GM04503 (cell line): ENCODE measurements around the gene SRPK1.

Experiments used
- DNase-seq: peaks from one replicate; pipeline ENCODE4 v3.0.0-alpha.2; 2012; ENCODE audit warnings: low read depth

Gene SRPK1

DNA sequence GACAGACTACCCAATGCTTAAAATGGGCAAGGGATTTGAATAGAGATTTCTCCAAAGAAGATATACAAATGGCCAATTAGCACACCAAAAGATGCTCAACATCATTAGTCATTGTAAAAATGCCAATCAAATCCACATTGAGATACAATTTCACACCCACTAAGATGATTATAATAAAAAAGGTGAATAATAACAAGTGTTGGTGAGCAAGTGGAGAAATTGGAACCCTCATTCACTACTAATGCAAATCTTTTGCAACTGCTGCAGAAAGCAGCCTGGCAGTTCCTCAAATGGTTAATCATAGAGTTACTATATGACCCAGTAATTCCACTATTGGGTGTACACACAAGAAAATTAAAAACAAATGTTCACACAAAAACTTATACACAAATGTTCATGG is 103.4 kb downstream of the SRPK1 start:
- DNase-seq: no peak

GRCh38 chr6:35811699-35811995 is 109.3 kb downstream of the SRPK1 start:
- no peak for DNase-seq

DNA sequence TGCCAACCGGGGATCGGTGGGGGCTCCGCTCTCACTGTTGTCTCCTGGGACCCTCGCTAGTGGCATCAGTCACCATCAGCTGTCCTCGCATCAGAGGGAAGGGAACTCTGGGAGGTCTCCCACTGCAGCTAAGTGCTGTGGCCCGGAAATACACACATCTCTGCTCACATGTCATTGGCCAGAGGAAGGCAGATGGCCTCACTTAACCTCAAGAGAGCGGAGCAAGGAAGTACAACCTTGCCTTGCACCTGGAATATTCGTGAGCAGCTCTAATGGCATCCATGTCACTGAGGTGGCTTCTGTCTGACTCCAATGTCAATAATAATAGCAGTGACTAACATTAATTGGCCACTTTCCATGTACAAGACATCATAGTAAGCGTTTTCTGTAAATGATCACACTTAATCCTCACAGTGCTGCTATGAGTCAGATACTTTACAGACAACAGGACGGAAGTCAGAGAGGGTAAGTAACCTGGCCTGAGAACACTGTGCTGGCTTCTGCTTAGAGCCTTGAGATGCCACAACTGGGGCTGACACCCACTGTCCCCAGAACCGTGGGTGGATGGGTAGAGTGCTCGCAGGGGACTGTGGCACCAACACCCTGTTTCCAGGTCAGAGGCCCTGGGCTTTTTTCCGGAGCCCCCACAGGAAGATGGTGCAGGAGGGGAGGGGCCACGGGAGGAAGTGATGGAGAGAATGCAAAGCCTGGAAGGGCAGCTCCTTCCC is 109.8 kb downstream of the SRPK1 start:
- DNase-seq: peak; percentile 29

DNA sequence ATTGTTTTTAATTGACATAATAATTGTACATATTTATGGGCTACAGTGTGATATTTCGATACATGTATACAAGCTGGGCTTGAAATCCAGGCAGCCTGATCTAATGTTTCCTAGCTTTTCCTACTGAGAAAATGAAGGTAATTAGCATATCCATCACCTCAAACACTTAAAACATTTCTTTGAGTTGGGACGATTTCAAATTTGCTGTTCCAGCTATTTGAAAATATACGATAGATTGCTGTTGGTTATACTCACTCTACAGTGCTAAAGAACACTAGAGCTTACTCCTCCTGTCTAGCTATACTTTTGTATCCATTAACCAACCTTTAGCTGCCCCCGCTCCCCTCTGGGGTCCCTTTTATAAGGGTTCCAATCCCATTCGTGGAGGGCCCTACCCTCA is 111.1 kb downstream of the SRPK1 start:
- no peak for DNase-seq

DNA sequence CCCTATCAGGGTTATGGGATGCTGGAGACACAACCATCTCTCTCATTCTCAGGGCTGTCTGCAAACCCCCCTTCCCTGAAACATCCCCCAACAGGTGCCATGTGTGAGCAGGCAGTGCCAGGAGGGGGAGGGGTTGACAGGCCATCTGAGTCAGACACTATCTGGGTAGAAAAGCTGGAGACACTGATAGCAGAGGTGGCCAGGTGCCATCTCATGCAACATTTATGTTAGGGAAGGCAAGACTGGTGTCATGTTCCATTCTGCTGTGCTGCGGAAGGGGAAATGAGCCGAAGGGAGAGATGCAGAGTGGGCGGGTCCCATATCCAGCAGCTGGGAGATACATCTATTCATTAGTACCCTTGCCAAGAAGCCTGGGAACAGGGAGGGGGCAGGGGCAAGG is 112.2 kb downstream of the SRPK1 start:
- DNase-seq: no peak

DNA sequence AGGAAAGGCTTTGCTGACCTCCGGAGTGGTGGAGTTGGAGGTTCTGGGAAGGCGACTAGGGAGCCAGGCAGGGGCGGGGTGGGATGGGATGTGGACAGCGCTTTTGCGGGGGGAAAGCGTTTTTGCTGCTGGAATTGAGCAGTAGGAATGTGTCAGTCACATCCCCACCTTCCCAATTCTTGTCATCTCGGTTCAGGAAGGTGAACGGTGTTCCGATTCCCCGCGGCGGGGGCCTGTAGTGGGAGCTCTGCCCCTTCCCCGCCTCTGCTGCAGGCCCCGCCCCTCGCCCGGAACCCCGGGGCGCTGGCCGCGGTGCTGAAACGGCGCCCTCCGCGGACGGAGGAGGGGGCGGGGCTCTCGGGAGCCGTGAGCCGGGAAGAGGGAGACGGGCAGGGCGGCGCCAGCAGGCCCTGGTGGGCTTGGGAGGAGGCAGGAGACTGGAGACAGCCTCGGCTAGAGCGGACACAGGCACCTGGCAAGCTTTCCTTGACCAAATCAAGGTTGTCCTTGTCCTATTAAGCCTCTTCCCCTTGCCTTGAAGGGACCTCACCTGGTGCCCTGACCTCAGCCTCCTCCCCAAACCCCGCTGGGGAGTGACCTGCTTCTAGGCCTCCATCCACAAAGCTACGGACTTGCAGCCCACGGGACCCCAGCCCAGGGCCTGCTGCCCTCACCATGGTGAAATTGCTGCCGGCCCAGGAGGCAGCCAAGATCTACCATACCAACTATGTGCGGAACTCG is 115.7 kb downstream of the SRPK1 start, which contains the start of gene LHFPL5:
Gene LHFPL5, plus strand, starts transcription at position 357 of the 741 bp plus-strand sequence. Its CDS starts 319 bp downstream, at position 676.
- DNase-seq: no peak

- no peak for DNase-seq
These were observed 119.8 kb downstream of the SRPK1 start for GRCh38 chr6:35801148-35801547.

GRCh38 chr6:35798706-35799105 is 122.2 kb downstream of the SRPK1 start:
- no peak for DNase-seq

DNA sequence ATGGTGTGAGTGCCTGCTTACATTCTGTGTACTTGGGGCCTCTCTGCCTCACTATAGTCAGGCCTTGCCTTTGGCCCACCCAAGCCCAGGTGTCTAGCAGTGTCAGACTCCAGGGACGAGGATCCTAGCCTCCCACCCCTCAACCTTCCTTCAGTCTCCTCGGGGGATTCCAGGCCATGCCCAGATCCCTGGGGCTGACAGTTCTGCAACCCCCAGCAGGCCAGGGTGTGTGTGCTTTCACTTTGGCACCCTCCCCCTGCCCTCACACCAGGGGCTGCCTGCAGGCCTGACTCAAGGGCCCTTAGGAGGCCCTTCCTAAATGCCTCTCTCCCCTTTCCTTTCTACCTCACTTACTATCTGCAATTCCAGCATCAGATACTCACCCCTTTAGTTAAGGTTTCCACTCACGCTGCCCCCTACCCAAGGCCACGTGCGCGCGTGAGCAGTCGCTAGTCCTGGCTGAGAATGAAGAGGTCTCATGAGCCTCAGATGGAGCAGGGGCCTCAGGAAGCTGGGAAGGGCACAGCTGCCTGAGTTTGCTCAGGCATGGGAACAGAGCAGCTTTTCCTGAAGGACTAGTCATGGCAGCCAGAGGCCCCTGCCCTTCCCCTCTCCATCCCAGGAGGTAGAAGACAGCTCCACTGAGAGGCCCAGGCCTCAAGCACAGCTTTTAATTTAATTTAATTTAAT is 122.9 kb downstream of the SRPK1 start:
- DNase-seq: no peak

- no peak for DNase-seq
These were observed 124.7 kb downstream of the SRPK1 start for GRCh38 chr6:35796236-35796635.

DNA sequence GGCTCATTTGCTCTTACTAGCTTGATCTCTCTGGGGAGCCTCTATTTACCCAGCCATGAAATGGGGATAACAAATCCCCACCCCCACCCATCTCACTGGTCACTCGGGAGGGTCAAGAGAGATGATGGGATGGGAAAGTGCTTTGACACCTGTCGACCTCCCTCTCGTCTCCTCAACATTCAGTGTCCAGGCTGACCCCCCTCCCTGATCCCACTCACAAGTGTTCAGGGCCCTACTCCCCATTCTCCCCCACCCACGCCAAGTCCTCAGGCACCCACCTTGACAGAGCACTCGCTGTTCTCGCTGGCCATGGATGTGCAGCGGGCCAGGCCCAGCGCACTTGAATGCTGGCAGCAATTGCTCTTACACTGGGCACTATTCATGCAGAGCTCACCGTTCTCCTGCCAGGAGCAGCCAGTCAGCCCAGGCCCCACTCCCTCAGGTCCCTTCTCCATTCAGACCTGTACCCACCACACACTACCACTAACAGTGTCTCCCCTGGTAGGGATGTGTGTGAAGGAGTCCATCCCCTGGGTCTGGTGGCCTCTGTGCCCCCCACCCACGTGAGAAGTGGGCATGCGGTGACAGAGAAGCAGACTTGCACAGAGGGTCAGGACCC is 125.3 kb downstream of the SRPK1 start:
- DNase-seq: no peak

- DNase-seq: no peak
These were observed 126.1 kb downstream of the SRPK1 start for GRCh38 chr6:35794536-35795452.

DNA sequence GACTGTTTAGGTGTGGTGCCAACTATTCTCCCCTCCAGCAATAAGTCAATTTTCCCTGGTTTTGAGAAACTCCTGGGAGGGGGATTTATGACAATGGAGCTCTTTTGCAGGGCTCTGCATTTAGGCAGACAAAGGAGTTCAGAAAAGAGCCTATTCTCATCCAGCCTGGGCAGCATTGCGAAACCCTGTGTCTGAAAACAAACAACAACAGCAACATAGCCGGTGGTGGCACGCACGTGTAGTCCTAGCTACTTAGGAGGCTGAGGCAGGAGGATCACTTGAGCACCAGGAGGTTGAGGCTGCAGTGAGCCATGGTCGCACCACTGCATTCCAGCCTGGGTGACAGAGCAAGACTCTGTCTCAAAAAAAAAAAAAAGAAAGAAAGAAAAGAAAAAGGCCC is 130.2 kb downstream of the SRPK1 start:
- no peak for DNase-seq

- DNase-seq: no peak
These were observed 132.4 kb downstream of the SRPK1 start for GRCh38 chr6:35788423-35788982.

DNA sequence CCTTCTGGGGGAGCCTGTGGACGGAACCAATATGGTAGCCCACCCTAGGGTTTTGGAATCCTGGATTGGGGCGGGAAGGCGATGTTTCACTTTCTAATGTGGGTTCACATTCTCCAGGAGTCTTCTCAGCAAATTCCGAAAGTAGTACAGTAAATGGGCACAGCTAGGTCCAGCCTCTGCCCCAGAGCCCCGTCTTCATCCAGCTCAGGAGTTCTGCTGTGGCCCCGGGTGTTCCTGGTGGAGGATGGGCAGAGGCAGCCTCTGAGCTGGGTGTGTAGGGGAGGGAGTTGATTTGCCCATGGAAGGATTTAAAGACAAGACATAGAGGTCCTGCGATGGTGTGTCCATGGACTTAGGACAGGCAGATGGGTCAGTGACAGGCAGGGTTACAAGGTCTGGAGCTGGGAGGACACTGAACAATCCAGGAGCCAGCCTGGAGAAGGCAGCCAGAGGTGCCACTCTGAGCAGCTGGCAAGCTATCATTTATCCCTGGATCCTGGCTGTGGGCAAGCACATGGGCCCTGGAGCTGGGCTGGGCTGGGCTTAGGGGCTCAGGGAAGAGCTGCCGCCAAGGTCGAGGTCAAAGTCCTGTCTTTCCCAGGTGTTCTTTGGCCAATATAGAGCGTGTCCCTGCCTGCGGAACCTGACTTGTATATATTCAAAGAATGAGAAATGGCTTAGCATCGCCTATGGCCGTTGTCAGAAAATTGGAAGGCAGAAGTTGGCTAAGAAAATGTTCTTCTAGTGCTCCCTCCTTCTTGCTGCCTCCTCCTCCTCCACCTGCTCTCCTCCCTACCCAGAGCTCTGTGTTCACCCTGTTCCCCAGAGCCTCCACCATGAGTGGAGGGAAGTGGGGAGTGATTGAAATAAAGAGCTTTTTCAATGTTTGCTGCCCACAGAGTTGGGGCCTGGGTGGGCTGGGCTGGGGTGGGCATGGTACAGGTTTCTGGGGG is 133.4 kb downstream of the SRPK1 start:
- DNase-seq: no peak

DNA sequence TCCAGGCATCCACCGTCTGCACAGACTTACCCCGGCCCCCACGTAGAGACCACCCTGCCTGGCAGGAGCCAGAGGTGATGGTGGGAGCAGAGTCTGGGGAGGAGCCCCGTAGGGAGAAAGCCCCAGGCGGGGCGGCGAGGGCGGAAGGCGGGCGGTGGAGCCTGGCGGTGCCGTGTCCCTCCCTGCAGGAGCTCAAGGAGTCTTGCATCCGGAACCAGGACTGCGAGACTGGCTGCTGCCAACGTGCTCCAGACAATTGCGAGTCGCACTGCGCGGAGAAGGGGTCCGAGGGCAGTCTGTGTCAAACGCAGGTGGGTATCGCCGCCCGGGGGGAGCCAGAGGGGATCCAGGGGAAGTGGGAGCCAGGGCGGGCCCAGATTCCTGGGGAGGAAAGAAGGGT is 134.1 kb downstream of the SRPK1 start:
- DNase-seq: no peak

GRCh38 chr6:35786272-35786671 is 134.6 kb downstream of the SRPK1 start:
- no peak for DNase-seq

DNA sequence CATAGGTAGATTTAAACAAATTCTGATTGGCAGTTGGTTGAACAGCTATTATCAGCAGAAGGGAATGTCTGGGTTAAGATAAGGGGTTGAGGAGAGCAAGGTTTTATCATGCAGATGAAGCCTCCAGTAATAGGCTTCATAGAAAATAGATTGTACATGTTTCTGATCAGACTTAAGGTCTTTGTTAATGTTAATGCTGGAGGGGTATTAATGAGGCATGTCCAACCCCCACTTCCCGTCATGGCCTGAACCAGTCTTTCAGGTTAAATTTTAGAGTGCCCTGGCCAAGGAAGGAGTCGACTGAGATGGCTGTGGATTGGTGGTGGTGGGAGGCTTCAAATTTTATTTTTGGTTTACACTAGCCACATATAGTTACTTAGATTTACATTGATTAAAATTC is 136.7 kb downstream of the SRPK1 start:
- no peak for DNase-seq
